ENCODE results near the gene KDM7A.

DNA sequence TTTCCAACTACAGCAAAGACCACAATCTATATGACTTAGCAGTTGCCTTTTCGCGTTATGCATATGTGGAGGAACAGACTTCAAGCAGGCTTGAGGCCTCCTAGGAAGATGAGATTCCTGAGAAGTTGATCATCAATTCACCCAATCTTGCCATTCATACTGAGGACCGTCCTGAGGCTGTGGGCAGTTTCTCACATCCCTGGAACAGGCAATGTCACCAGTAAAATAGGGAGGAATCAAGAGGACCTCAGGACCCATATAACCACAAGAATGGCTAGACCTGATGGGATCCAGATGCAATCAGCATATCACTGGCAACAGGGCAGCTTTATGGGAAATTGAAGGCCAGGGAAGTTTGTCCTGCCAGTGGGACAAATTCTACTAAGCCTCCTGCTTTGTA, 17.3 kb downstream of the KDM7A start:
- TF ChIP-seq EP300 (IDR thresholded peaks at IDR 0.05) (no peak), POLR2A (IDR thresholded peaks at IDR 0.05) (no peak)
- TF ChIP-seq, protein P1, sequence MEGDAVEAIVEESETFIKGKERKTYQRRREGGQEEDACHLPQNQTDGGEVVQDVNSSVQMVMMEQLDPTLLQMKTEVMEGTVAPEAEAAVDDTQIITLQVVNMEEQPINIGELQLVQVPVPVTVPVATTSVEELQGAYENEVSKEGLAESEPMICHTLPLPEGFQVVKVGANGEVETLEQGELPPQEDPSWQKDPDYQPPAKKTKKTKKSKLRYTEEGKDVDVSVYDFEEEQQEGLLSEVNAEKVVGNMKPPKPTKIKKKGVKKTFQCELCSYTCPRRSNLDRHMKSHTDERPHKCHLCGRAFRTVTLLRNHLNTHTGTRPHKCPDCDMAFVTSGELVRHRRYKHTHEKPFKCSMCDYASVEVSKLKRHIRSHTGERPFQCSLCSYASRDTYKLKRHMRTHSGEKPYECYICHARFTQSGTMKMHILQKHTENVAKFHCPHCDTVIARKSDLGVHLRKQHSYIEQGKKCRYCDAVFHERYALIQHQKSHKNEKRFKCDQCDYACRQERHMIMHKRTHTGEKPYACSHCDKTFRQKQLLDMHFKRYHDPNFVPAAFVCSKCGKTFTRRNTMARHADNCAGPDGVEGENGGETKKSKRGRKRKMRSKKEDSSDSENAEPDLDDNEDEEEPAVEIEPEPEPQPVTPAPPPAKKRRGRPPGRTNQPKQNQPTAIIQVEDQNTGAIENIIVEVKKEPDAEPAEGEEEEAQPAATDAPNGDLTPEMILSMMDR (IDR thresholded peaks at IDR 0.05) = no peak

Measured in tibial nerve (tissue), 4 donors.